B cell (primary cell): ENCODE measurements around the gene P4HA2. TPM values are rescaled to one million over a fixed set of nuclear protein-coding genes. Genes with fewer than 3 reads are reported as not detected.

Source experiments
- ATAC-seq: fragments of 200-7000 bp; cut with Tn5 transposase; one replicate; pipeline ENCODE4 v1.10.0; 2021; ENCODE audit warnings: low read depth, mild to moderate bottlenecking, moderate number of reproducible peaks, moderate library complexity
- CTCF ChIA-PET: fragments of 350-600 bp; sonication (Branson Sonifier 250); formaldehyde crosslinking; loops from one replicate; lab custom pipeline; 2021; ENCODE audit warnings: antibody characterized with exemption, inconsistent platforms; lab: Charles Lee
- POLR2A ChIA-PET: fragments of 350-600 bp; sonication (Branson Sonifier 250); formaldehyde crosslinking; loops from one replicate; lab custom pipeline; 2021; ENCODE audit warnings: antibody characterized with exemption; lab: Charles Lee
- DNase-seq: peaks from one replicate; pipeline ENCODE4 v3.0.0; 2013
- H2AFZ ChIP-seq: 2 replicates; pipeline ENCODE4 v1.6.1; 2012; ENCODE audit warnings: mild to moderate bottlenecking, low read depth, low read length; ENCODE audit not compliant: insufficient read depth, poor library complexity, severe bottlenecking
- H3K27ac ChIP-seq, 2 donors: 1 replicate in 1 of 2; 2 replicates in 1 of 2; pipeline ENCODE4 v1.5.1; 2012 to 2013; ENCODE audit warnings: low read length in 2 of 2, mild to moderate bottlenecking in 2 of 2, moderate library complexity in 1 of 2
- H3K27me3 ChIP-seq, 4 experiments: fragments of 200-600 bp in 1 of 4; sonication (generic) in 1 of 4; replicated peaks in 1 of 4; 1 replicate in 2 of 4; 2 replicates in 2 of 4; pipeline versions ENCODE4 v1.6.1 to v1.7.0; 2013 to 2016; ENCODE audit warnings: low read length in 3 of 4, mild to moderate bottlenecking in 2 of 4, mixed read lengths in 1 of 4, moderate library complexity in 1 of 4; ENCODE audit not compliant: insufficient read depth in 4 of 4, control insufficient read depth in 3 of 4; ENCODE audit errors: control extremely low read depth in 1 of 4
- H3K36me3 ChIP-seq, 2 experiments: replicated peaks in 1 of 2; 1 replicate in 1 of 2; 2 replicates in 1 of 2; pipeline versions ENCODE4 v1.6.1 to v1.7.1; 2013; ENCODE audit warnings: low read length in 1 of 2; ENCODE audit not compliant: insufficient read depth in 2 of 2, control insufficient read depth in 1 of 2; ENCODE audit errors: control extremely low read depth in 1 of 2, extremely low read depth in 1 of 2
- H3K4me1 ChIP-seq, 2 donors: fragments of 200-600 bp in 1 of 2; sonication (generic) in 1 of 2; 1 replicate in 1 of 2; 2 replicates in 1 of 2; pipeline versions ENCODE4 v1.5.1 to v1.6.1; 2013 to 2017; ENCODE audit warnings: low read length in 2 of 2; ENCODE audit not compliant: control insufficient read depth in 2 of 2, insufficient read depth in 2 of 2
- H3K4me2 ChIP-seq: replicated peaks from 2 replicates; pipeline ENCODE3; 2012; ENCODE audit warnings: mild to moderate bottlenecking, low read depth, low read length; ENCODE audit not compliant: poor library complexity, severe bottlenecking
- H3K4me3 ChIP-seq, 5 experiments: fragments of 200-600 bp in 1 of 5; sonication (generic) in 1 of 5; 1 replicate in 3 of 5; 2 replicates in 2 of 5; pipeline versions ENCODE4 v1.5.1 to v1.7.0; 2011 to 2016; ENCODE audit warnings: low read length in 4 of 5, mild to moderate bottlenecking in 4 of 5, low read depth in 2 of 5, control low read depth in 1 of 5, moderate library complexity in 1 of 5; ENCODE audit not compliant: insufficient read depth in 1 of 5; ENCODE audit errors: control extremely low read depth in 1 of 5, extremely low read depth in 1 of 5
- H3K79me2 ChIP-seq: fragments of 200-600 bp; sonication (generic); one replicate; pipeline ENCODE4 v1.6.0; 2016; ENCODE audit warnings: low read length; ENCODE audit not compliant: control insufficient read depth, insufficient read depth
- H3K9ac ChIP-seq: fragments of 200-600 bp; sonication (generic); 2 replicates; pipeline ENCODE4 v1.6.1; 2017; ENCODE audit warnings: mild to moderate bottlenecking, low read length, moderate library complexity
- H3K9me3 ChIP-seq, 3 donors: one replicate each; pipeline versions ENCODE4 v1.6.1 to v1.7.1; 2013; ENCODE audit warnings: low read length in 2 of 3; ENCODE audit not compliant: control insufficient read depth in 2 of 3, insufficient read depth in 1 of 3; ENCODE audit errors: control extremely low read depth in 1 of 3
- H4K20me1 ChIP-seq: 2 replicates; pipeline ENCODE4 v1.6.0; 2012; ENCODE audit warnings: mild to moderate bottlenecking, low read length; ENCODE audit not compliant: insufficient read depth, control insufficient read depth, poor library complexity, severe bottlenecking
- H3K27ac Mint-ChIP-seq: one replicate; pipeline ENCODE4 v1.8.0; 2021; ENCODE audit warnings: mixed read lengths
- H3K27me3 Mint-ChIP-seq: one replicate; pipeline ENCODE4 v1.8.0; 2021; ENCODE audit warnings: mixed read lengths
- H3K4me1 Mint-ChIP-seq: one replicate; pipeline ENCODE4 v1.8.0; 2021; ENCODE audit warnings: mixed read lengths
- H3K4me3 Mint-ChIP-seq: one replicate; pipeline ENCODE4 v1.8.0; 2021; ENCODE audit warnings: mixed read lengths
- H3K9me3 Mint-ChIP-seq: one replicate; pipeline ENCODE4 v1.8.0; 2022; ENCODE audit warnings: mixed read lengths; ENCODE audit not compliant: insufficient read depth
- CTCF ChIP-seq: fragments of 200-600 bp; IDR thresholded peaks from one replicate; pipeline ENCODE4 v1.8.0; 2022; ENCODE audit warnings: antibody characterized with exemption, mild to moderate bottlenecking
- EZH2 ChIP-seq: IDR thresholded peaks from 2 replicates; pipeline ENCODE4 v1.6.1; 2012; ENCODE audit warnings: borderline replicate concordance, low read depth, mild to moderate bottlenecking, moderate library complexity, low read length; ENCODE audit not compliant: insufficient read depth, poor library complexity, severe bottlenecking
- intact Hi-C: fragments of 100-400 bp; cut with micrococcal nuclease; formaldehyde crosslinking; loops from one replicate; pipeline ENCODE4 v1.10.0; 2022
- polyA plus RNA-seq: library from polyadenylated mRNA; depleted of rRNA; stranded (reverse); fragments of >200 nt; gene quantifications from 2 replicates; pipeline ENCODE4 v1.2.3, GENCODE V29; 2012
- total RNA-seq, 2 donors: library from RNA; stranded (reverse); fragments of 120-200 nt in 1 of 2; gene quantifications; 1 replicate in 1 of 2; 2 replicates in 1 of 2; pipeline versions ENCODE4 v1.2.3 to v1.2.4, GENCODE V29; 2013 to 2022

The P4HA2 gene
- total and polyA plus RNA-seq, 2 donors (not counting 1 experiment from before 2014, with no cell fraction given): 0.09 to 0.25 TPM

GRCh38 chr5:132239776-132240175 lies 12.1 kb upstream of the P4HA2 start:
- intact Hi-C loops: loop anchor here (5.0 kb wide), 1 partner anchor 172 kb away; no protein-coding TSS in a partner anchor
- CTCF ChIA-PET: interaction anchor here (0.9 to 3.8 kb wide), 7 partner anchors 10 to 615 kb away, joined by 3 to 16 read pairs (median 4); partner anchors contain the start of gene P4HA2
- ATAC-seq: no peak

More at GRCh38 chr5:132239776-132240175, 12.1 kb upstream of the P4HA2 start:
- Mint-ChIP-seq H3K9me3 (peaks cover 3% of the 10 kb centered on the region), H3K27me3 (peaks cover 4% of the 10 kb centered on the region), H3K4me1 (no peaks in the 10 kb centered on the region), H3K27ac (no peak overlapping the region), H3K4me3 (no peak overlapping the region)
- no peak for DNase-seq
- H4K20me1 ChIP-seq: no peaks in the 10 kb centered on the region
- no peak overlapping the region for H3K4me2 ChIP-seq
- H3K27ac ChIP-seq: no peak overlapping the region
- H3K4me3 ChIP-seq: no peak overlapping the region
- H3K9ac ChIP-seq: no peak overlapping the region
- TF ChIP-seq CTCF (no peak), EZH2 (no peak)
- H3K4me1 ChIP-seq: no peaks in the 10 kb centered on the region
- no peaks in the 10 kb centered on the region for H3K79me2 ChIP-seq
- no peak overlapping the region for H2AFZ ChIP-seq
- POLR2A ChIA-PET: no interaction called here
- H3K36me3 ChIP-seq: no peaks in the 10 kb centered on the region
- H3K9me3 ChIP-seq: peaks cover 0 to 14% (median 10%) of the 10 kb centered on the region in 3 donors
- H3K27me3 ChIP-seq: peaks cover 0 to 6% (median under 1%) of the 10 kb centered on the region in 4 experiments
